Spleen (tissue), 7 donors: ENCODE measurements around the gene ADARB2.

ENCODE experiments used
- CTCF ChIP-seq, 11 experiments: fragments of 200-600 bp in 7 of 11; fragments of 450-650 bp in 4 of 11; sonication (generic) in 4 of 11; IDR thresholded peaks in 8 of 11; conservative IDR thresholded peaks in 3 of 11; 1 replicate in 7 of 11; 2 replicates in 4 of 11; pipeline versions ENCODE4 v1.4.0 to v1.8.0; 2016 to 2021; ENCODE audit warnings: antibody characterized with exemption in 11 of 11, inconsistent platforms in 4 of 11, mild to moderate bottlenecking in 1 of 11
- POLR2A ChIP-seq, 3 donors: fragments of 450-650 bp; IDR thresholded peaks; one replicate each; pipeline ENCODE4 v1.5.1; 2017; ENCODE audit warnings: antibody characterized with exemption in 3 of 3, mild to moderate bottlenecking in 1 of 3
- donor health status: DM: no; HTN: no; CAD: no; lungs with moderate emphysema.
- donor health status: DM: no; HTN: no; CAD: no.
- donor health status: DM: no; HTN: no; CAD: no.

DNA sequence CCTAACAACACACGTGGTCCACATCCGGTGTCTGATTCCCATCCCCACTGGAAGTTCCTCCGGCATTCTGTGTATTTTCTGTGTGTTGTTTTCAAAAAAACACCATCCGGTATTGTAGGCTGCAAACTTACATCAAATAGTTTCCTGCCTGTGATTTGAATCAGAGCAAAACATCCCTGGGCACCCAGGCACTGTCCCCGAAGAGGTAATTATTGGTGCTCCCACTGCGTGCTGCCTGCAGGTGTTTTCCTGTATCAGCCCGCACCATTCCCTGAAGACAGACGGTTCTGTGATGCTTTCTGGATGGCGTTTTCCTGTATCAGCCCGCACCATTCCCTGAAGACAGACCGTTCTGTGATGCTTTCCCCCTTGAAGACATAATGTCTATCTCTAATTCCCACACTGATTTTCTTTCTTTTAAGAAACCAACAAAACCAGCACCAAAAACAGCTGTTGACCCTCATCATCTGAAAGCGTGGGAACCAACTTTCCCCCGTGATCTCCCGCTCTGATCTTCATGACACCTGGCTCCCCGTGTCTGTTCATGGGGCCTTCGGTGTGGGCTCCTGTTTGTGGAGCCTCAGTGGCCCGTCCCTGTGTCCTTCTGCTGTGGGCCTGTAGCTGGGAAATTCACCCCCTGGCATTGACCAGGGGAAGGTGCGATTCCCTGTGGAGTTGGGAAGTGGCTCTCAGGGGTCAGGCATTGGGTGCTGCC lies 205.3 kb downstream of the ADARB2 start:
- TF ChIP-seq CTCF (IDR thresholded peaks at IDR 0.05 in 8 of 11, conservative IDR thresholded peaks at IDR 0.05 in 3 of 11) (no peak), POLR2A (IDR thresholded peaks at IDR 0.05) (no peak)
